ENCODE measurements around the gene CDH12.

DNA sequence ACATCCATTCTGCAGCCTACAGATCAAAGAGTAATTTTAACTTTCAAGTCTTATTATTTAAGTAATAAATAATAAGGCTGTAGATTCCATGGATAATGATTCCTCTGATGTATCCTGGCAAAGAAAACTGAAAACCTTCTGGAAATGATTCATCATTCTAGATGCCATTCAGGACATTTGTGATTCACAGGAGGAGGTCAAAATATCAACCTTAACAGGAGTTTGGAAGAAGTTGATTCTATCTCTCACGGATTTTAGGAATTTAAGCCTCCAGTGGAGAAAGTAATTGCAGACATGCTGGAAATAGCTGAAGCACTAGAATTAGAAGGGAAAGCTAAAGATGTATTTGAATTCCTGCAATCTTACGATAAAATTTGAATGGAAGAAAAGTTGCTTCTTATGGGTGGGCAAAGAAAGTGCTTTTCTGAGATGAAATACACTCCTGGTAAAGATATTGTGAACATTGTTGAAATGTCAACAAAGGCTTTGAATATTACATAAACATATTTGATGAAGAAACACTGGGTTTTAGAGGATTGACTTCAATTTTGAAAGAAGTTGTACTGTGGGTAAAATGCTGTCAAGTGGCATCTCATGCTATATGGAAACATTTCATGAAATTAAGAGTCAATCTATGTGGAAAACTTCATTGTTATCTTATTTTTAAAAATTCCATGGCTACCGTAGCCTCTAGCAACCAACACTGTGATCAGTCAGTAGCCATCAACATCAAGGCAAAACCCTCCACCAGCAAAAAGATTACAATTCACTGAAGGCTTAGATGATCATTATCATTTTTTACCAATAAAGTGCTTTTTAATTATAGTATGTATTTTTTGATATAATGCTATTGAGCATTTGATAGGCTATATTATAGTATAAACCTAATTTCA lies 1141.0 kb downstream of the CDH12 start:
- TF ChIP-seq POU2F2 (IDR thresholded peaks at IDR 0.05; ENCODE audit: low read depth, low read length), result no peak
- TF ChIP-seq POLR2AphosphoS5 (IDR thresholded peaks at IDR 0.05; ENCODE audit: low read depth, low read length), result no peak

Data from GM12891 (cell line).